GM21576 (cell line): ENCODE measurements around the gene TMCC3.
A peak's percentile ranks its signal among the peaks of the same experiment; 100 is the strongest.
"Not testable (repeated sequence)": the region's sequence is repeated elsewhere in the genome, so short reads cannot be mapped to it uniquely, and the experiment has no call there.

Experiments used
- ATAC-seq: cut with Tn5 transposase; IDR thresholded peaks from one replicate; pipeline ENCODE4 v1.9.1; 2021; ENCODE audit warnings: mild to moderate bottlenecking, moderate library complexity; ENCODE audit not compliant: unreplicated experiment

TMCC3 gene, protein sequence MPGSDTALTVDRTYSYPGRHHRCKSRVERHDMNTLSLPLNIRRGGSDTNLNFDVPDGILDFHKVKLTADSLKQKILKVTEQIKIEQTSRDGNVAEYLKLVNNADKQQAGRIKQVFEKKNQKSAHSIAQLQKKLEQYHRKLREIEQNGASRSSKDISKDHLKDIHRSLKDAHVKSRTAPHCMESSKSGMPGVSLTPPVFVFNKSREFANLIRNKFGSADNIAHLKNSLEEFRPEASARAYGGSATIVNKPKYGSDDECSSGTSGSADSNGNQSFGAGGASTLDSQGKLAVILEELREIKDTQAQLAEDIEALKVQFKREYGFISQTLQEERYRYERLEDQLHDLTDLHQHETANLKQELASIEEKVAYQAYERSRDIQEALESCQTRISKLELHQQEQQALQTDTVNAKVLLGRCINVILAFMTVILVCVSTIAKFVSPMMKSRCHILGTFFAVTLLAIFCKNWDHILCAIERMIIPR

DNA sequence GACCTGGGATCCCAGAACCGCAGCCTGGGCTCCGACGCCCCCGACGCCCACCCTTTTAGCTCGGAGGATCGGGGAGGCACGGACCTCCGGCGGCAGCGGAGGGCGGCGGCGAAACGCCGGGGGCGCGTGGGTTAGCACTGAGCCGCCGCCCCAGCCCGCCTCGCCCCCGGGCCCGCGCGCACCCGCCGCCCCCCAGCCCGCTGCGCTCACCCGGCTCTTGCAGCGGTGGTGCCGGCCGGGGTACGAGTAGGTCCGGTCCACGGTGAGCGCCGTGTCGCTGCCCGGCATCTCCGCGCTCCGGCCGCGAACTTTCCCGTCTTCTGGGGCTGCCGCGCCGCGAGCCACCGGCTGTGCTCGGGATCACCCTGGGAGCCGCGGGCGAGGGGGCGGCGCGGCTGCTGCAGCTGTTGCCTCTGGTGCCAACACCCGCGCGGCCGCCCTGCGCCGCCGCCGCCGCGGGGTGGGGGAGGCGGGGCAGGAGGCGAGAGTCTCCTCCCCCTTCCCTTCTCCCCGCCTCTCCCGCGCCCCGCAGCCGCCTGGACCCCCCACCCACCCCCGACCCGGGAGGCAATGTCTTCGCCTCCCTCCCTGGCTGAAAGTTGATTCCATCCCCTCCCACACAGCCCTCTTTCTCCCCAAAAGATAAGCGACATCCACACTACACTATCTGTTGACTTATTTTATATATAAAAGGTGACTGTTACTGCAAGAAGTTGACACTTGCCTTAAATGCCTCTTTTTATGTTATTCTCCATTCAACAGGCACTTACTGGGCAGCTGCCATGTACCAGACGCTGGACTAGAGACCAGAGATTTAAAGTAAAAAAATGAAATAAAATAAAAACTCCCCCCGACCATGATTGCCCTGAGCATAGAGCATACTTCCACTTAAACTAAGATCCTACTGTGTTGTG, at the start of gene TMCC3:
Gene TMCC3, minus strand, starts transcription at position 415 of the 914 bp plus-strand sequence. Its CDS starts 127 bp downstream, at position 288.
- peak; percentile 66 for ATAC-seq

DNA sequence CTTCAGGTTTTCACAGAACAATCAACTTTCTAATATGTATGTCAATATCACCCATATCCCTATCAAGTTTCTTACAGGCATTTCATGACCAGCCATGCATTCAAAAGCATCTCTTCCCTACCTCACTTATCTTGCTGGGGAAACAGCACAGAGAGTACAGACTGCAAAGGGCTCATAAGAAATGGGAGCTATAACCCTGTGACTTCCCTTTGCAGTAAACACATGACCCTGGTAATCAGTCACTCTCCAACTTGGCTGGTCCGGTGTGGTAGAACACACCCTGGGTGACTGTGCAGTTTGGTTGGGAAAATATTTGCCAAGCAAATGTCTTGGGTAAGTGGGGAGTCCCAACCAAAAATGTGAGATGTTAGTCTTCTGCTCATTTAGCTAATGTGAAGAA, 49.4 kb upstream of the TMCC3 start:
- ATAC-seq = no peak

DNA sequence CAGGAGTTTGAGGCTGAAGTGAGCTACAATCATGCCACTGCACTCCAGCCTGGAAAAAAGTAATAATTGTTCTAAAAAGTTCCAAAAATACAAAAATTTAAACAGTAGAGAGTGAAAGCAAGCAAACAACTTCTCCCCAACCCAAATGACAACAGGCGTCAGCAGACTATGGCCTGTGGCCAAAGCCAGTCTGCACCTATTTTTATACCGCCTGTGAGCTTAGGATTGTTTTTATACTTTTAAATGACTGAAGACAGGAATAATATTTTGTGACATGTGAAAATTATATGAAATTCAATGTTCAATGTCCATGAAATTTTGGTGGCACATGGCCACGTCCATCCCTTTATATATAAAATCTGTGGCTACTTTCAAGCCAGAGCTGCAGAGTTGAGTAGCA, 48.2 kb upstream of the TMCC3 start:
- no peak for ATAC-seq

DNA sequence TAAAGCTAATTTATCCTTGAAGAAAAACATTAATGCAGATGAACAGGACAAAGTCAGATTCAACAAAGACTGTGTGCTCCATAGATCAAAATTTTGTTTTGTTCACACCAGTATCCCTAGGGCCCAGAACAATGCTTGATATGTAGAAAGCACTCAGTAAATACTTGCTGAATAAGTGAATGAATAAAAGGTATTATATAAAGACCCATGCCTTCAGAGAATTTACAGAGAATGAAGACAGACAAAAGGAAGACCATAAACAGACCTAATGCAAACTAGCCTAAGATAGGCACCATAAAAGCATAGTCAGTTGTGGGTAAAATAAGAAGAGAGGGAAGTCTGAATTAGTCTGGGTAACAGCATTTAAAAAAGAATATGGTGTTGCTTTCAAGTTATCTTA, 47.3 kb upstream of the TMCC3 start:
- no peak for ATAC-seq

DNA sequence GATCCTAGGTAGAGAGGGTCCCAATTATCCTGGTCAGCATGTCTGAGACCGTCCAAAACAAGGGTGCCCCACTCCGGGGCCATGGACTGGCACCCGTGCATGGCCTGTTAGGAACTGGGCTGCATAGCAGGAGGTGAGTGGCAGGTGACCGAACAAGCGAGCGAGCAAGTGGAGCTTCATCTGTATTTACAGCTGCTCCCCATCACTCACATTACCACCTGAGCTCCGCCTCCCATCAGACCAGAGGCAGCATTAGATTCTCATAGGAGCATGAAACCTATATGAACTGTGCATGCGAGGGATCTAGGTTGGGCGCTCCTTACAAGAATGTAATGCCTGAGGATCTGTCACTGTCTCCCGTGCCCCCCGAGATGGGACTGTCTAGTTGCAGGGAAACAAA, 44.4 kb upstream of the TMCC3 start:
- ATAC-seq = no peak

DNA sequence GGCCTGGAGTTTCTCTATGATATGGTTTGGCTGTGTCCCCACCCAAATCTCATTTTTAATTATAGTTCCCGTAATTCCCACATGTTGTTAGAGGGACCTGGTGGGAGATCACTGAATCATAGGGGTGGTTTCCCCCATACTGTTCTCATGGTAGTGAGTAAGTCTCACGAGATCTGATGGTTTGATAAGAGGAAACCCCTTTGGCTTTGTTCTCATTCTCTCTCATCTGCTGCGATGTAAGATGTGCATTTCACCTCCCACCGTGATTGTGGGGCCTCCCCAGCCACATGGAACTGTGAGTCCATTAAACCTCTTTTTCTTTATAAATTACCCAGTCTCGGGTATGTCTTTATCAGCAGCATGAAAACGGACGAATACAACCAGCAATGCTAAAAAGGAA, 42.5 kb upstream of the TMCC3 start:
- not testable (repeated sequence) for ATAC-seq

DNA sequence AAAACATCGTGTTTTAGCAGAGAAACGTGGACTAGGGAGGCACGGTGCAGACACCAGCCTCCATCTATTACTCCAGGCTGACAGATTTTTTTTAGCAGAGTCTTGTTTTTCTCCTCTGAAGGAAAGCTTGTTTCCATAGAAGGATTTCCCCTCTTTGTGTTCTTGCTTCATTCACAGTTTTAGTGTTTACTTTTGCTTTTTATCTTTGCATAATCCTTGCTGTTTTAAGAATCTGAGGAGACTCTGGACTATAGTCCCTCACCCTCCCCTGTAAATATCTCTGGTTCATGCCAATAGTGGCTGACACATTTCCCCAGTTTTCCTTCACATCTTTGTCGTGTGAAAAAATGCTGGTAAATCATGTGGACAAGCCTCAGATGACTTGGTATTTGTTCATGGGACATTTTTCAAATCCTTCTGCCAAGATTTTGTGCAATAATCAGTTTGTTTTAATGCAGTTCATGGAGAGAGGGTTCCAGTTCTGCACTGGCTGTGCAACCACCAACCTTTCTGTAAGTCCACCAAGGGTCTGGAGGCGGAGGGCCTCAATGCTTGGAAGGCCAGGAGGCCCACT, 39.9 kb upstream of the TMCC3 start:
- ATAC-seq = no peak

DNA sequence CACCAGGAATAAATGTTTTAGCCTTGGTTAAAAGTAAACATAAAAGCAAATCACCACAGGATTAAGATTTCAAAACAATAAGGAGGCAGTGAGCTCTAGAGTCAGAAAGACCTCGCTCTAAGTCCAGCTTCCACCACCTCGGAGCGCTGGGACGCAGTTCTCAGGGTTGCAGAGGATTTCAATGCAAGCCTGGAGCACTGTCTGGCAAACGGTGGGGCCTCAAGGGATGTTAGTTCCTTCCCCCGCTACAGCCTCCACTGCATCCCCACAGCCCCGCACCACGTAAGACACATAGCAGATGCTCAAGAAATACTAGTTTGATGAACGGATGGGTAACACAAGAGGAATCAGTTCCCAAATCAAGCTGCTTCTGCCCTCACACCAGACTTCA, 39.3 kb upstream of the TMCC3 start:
- no peak for ATAC-seq

DNA sequence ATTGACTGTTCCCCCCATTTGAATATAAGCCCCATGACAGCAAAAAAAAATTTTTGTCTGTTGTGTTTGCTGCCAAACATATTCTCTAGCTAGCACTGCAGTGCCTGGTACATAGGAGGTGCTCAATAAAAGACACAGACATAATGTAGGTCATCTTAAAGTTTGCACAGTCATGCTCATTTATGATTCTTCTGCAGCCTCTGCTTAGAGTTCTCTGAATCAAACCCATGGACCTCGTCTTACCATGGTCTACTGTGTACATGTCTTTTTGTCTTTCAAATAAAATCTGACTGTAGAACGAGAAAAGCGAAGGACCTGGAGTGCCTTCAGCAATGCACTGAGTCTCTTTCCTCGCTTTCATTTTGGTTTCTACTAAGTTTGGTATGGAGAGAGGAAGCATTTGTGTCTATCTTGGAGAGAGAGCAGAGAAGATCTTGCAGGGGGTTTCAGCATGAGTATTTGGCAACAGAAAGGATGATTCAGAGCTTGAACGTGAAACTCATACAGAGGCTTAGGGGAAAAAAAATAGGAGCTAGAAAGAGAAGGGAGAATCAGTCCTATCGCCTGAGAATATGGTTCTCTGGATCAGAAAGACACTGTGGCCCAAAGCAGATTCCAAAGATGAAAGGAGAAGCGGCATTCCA, 38.8 kb upstream of the TMCC3 start:
- no peak for ATAC-seq

DNA sequence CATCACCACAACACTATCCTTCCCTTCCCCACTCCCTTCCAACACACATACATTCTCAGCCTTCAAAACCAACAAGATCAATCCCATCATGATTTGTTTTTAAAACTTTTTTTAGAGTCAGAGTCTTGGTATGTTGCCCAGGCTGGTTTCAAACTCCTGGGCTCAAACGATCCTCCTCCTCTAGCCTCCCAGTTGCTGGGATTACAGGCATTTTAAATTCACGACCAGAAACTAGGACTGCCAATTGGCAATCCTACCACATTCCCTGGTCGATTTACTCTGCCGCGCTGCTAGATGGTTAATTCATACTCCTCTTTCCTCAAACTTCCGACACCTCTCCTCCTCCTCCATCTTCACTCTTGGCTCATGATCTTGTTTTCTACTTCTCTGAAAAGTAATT, 37.5 kb upstream of the TMCC3 start:
- no peak for ATAC-seq

DNA sequence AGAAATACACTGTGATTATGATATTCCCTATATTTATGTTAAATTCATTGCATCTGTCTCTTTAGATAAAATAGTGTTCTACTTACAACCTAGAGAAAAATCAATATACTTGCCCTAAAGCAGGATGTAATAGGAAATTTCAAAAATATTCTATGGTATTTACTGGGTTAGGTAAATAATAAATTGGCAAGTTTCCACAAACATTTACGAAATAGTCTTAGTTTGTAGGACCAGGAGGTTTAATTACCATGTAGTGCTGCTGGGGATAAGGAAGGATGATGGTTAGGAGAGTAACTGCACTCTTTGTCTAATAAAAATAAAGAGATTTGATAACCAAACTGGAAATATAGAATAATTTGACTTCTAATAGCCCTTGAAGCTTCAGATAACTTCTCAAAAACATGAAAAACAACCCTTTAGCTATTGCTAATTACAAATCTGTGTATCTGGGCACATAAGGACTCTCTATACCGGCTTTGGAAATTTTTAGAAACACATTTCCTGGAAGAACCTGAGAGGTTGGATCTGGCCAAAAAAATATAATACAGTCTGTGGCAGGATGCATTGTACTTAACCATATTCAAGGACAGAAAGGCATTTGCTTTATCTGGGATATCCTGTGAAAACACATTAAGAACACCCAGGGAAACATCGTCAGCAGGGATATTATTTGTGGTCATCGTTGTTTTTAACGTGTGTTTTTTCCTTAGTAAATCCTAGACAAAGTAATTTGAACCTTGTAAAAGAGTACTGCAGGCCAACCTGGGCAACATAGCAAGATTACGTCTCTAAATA, 36.7 kb upstream of the TMCC3 start:
- ATAC-seq = no peak

DNA sequence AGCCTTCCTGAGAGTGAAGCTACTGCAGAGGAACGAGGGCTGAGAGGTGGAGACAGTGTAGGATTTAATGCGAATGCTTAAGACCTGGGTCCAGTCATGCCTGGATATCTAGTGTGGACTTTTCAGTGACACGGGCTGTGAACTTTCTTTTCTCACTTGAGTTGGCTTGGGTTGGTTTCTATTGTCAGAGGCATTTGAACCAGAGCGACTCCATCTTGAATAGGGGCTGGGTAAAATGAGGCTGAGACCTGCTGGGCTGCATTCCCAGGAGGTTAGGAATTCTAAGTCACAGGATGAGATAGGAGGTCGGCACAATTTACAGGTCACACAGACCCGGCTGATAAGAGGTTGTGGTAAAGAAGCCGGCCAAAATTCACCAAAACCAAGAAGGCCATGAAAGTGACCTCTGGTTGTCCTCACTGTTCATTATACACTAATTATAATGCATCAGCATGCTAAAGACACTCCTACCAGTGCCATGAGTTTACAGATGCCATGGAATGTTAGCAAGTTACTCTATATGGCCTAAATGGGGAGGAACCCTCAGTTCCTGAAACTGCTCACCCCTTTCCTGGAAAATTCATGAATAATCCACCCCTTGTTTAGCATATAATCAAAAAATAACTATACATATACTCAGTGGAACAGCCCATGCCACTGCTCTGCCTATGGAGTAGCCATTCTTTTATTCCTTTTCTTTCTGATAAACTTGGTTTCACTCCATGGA, 34.2 kb upstream of the TMCC3 start:
- ATAC-seq = no peak

DNA sequence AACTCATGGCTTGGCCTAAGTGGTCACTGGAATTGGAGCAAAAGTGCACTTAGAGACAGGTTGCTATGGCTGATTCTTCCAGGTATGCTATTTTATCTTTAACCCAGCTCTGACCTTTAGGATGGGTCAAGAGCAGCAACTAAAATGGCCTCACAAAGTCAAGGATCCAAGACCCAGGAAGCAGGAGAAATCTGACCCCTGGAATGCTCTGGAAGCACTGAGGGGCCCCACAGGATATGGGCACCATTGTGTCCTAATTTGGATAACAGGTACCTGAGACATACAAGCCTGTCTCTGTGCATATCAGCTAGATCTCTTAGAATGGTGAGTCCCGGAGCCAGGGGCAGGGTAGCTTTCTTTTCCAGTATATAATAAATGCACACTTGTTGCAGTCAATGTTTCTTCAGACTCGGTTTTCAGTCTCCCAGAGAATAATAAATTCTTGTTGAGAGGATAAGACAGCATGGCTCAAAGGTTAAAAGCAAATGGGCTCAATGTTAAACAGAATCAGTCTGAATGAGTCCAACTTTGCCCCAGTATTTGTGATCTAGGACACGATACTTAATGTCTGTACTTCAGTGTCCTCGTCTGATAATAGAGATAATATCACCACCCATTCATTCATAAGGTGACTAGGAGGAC, 29.3 kb upstream of the TMCC3 start:
- no peak for ATAC-seq

DNA sequence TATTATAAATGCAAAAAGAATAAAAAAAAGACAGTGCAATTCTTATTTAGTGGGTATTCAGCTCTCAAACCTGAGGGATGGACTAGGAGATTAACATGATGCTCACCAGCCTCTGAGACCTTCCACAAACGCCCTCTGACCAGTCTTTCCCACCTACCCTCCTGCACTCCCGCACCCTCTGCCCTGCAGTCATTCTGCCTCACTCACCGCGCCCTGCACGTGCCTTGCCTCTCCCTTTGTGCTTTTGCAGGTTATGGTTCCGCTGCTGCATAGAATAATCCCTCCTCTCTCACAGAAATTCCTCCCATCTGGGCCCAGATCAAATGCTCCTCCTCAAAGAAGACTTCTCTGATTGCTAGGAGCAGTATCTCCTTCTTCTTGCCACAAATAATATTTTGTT, 28.5 kb upstream of the TMCC3 start:
- no peak for ATAC-seq

DNA sequence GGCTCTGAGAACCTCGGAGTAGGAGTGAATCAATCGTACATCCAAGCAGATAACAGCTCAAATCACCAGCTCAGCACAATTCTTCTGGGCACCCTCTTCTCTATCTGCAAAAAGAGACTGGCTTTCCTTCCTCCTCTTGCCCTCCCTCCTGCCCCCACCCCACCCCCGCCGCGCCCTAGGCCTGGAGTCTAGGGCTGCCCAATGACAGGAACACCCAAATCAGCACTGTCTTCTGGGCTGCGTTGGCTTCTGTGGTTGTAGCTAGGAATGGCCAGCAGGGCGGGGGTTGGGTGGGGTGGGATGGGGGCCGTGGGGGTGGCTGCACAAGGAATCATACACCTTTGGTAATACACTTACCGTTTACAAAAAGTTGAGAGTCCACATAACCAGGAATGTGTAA, 28.0 kb upstream of the TMCC3 start:
- ATAC-seq = no peak

DNA sequence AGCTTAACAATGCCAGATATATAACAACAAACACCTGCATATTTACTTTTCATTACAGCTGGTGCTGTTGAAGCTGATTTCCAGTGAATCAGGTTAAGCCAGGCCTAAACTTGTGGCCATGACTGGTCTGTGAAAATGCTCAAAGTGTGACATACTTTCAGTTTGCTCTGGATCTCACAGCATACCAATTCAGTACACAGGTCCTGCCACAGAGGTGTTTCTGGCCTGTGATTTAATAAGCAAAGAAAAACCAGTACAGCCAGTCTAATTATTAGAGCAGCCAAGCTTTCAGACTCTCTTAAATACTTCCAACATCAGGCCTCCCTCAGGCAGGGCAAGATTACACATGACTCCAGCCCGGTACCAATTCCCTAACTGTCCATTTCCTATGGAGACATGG, 27.4 kb upstream of the TMCC3 start:
- no peak for ATAC-seq

DNA sequence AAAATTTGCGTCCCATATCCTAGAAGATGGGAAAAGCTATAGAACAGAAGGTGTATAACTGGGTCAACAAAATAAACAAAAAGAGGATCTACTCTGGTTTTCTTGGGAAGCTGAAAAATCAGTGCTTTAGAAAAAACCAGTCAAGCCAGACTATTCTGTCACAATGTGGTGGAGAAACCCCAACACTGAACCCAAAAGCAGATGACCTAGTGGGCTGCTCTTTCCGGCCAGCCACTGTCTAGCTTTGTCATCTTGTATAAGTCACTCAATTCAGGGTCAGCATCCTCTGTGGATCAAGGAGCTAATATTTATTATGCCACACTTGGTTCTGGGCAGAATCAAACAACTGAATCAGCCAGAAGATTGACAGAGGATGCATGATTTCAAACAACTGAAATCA, 26.6 kb upstream of the TMCC3 start:
- no peak for ATAC-seq

DNA sequence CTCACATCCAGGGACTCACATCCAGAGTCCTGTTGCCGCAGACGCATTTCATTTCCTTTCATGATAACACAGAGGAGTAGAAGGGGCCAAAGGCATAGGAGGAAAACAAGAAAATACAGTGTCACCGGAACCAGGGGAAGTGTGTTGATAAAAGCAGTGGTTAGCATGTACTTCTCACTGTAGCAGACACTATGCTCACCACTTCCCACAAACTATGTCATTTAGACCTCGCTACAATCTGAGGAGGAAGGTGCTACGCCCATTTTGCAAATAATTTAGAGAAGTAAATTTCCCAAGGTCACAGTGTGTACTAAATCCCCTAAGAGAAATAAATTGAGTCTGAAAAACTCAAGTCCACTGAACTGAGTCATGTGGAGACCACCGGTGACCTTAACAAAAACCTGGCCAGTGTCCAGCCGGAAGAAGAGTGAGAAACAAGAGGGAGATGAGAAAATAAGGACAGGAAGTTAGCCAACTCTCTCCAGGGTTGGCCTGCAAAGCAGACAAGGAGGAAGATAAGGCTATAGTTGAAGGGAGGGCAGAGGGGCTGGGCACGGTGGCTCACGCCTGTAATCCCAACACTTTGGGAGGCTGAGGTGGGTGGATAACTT, 25.8 kb upstream of the TMCC3 start:
- peak; percentile 62 for ATAC-seq

DNA sequence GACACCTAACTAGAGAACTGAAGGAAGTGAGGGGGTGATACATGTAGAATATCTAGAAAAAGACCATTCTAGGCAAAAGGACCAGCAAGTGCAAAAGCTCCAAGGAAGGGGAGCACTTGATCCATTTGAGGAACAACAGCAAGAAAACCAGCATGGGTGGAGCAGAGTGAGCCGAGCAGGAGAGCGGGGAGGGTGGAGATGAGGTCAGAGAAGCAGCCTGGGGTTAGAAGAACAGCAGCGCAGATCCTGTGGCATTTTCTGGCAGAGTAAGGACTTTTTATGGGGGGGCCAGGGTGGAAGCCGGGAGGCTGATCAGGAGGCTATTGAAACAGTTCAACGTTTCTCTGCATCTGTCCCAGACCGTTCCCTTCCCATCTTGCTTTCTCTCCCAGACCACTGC, 24.5 kb upstream of the TMCC3 start:
- ATAC-seq = no peak
